ENCODE data around the gene SLC35E4. TPM values are rescaled to one million over a fixed set of nuclear protein-coding genes. Genes with fewer than 3 reads are reported as not detected.

SLC35E4 gene
- total and polyA plus RNA-seq, 9 of the 15 experiments (the other 6 are each of a cell fraction or from before 2014, with no cell fraction given), result 0.06 to 2.3 (median 0.86) TPM; not detected in 1

DNA sequence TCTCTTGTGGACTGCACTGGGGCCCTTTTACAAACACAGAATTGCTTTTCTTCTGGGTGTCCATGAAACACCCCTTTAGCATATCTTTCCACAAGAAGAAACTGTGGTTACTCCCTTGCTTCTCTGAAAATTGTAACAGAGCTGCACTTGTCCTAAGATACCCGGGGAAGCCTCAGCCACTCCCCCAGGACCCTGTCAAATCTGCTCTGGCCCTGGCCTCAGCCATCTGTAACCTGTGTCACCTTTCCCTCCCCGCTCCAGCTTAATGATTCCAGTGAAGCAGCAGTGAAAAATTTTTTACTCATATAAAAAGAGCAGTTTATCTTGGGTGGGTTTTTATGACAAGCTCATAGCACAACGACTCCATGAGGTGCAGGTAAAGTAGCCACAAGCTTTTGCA lies 35.5 kb downstream of the SLC35E4 start:
- TF ChIP-seq ESRRB (CRISPR knock-in tag; IDR thresholded peaks at IDR 0.05; ENCODE audit: borderline replicate concordance), result no peak
- TF ChIP-seq, protein P1, sequence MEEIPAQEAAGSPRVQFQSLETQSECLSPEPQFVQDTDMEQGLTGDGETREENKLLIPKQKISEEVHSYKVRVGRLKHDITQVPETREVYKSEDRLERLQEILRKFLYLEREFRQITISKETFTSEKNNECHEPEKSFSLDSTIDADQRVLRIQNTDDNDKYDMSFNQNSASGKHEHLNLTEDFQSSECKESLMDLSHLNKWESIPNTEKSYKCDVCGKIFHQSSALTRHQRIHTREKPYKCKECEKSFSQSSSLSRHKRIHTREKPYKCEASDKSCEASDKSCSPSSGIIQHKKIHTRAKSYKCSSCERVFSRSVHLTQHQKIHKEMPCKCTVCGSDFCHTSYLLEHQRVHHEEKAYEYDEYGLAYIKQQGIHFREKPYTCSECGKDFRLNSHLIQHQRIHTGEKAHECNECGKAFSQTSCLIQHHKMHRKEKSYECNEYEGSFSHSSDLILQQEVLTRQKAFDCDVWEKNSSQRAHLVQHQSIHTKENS (CRISPR knock-in tag; IDR thresholded peaks at IDR 0.05), result no peak
- TF ChIP-seq, protein P2, sequence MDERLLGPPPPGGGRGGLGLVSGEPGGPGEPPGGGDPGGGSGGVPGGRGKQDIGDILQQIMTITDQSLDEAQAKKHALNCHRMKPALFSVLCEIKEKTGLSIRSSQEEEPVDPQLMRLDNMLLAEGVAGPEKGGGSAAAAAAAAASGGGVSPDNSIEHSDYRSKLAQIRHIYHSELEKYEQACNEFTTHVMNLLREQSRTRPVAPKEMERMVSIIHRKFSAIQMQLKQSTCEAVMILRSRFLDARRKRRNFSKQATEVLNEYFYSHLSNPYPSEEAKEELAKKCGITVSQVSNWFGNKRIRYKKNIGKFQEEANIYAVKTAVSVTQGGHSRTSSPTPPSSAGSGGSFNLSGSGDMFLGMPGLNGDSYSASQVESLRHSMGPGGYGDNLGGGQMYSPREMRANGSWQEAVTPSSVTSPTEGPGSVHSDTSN (CRISPR knock-in tag; IDR thresholded peaks at IDR 0.05; ENCODE audit: low read depth), result no peak
- TF ChIP-seq, protein P2 (tag; conservative IDR thresholded peaks at IDR 0.05; ENCODE audit: low read depth), result no peak
- TF ChIP-seq PTRF (tag; IDR thresholded peaks at IDR 0.05), result no peak
- TF ChIP-seq BRF1 (IDR thresholded peaks at IDR 0.05; ENCODE audit: borderline replicate concordance, extremely low read depth, insufficient read length), result no peak
- TF ChIP-seq CEBPB (tag; IDR thresholded peaks at IDR 0.05), result no peak
- no peak for TF ChIP-seq NR3C1 (CRISPR knock-in tag; IDR thresholded peaks at IDR 0.05)
- TF ChIP-seq SNIP1 (IDR thresholded peaks at IDR 0.05; ENCODE audit: low read depth), result no peak
- no peak for TF ChIP-seq MAFK (IDR thresholded peaks at IDR 0.05; ENCODE audit: low read length)
- no peak for TF ChIP-seq HIVEP1 (CRISPR knock-in tag; IDR thresholded peaks at IDR 0.05)
- TF ChIP-seq ZNF274 (IDR thresholded peaks at IDR 0.05; ENCODE audit: borderline replicate concordance, low read depth, low read length), result no peak
- TF ChIP-seq PHF8 (IDR thresholded peaks at IDR 0.05; ENCODE audit: borderline replicate concordance, low read length), result no peak
- TF ChIP-seq ZNF76 (CRISPR knock-in tag; IDR thresholded peaks at IDR 0.05; ENCODE audit: borderline replicate concordance), result no peak
- no peak for TF ChIP-seq ZBTB1 (CRISPR knock-in tag; IDR thresholded peaks at IDR 0.05; ENCODE audit: borderline replicate concordance, low read depth)
- no peak for TF ChIP-seq ATF1 (CRISPR knock-in tag; IDR thresholded peaks at IDR 0.05)
- no peak for TF ChIP-seq ATF1 (tag; IDR thresholded peaks at IDR 0.05)
- no peak for TF ChIP-seq GATAD2B (IDR thresholded peaks at IDR 0.05; ENCODE audit: borderline replicate concordance)
- no peak for TF ChIP-seq ILK (tag; IDR thresholded peaks at IDR 0.05; ENCODE audit: borderline replicate concordance, low read depth)
- no peak for TF ChIP-seq GTF2A2 (tag; IDR thresholded peaks at IDR 0.05)
- no peak for TF ChIP-seq ERF (CRISPR knock-in tag; IDR thresholded peaks at IDR 0.05)
- no peak for TF ChIP-seq CBX1 (IDR thresholded peaks at IDR 0.05; ENCODE audit: low read depth)
- in situ Hi-C loops (cut with MboI), result no loop called here
- POLR2A ChIA-PET, result no interaction called here
- Histone ChIP-seq H3K36me3 (ENCODE audit: control insufficient read depth, insufficient read depth, low read length) (no peaks in the 10 kb centered on the region), H3K79me2 (ENCODE audit: control insufficient read depth, insufficient read depth, low read length) (no peaks in the 10 kb centered on the region), H4K20me1 (replicated peaks; ENCODE audit: control insufficient read depth, insufficient read depth, low read length) (no peaks in the 10 kb centered on the region), H3K9ac (ENCODE audit: insufficient read depth in 1 of 2, low read depth in 2 of 2, low read length in 2 of 2) (no peak overlapping the region), H3K9me1 (ENCODE audit: control insufficient read depth, insufficient read depth, low read length) (no peaks in the 10 kb centered on the region), H3K4me1 (replicated peaks in 1 of 2; ENCODE audit: control insufficient read depth in 2 of 2, insufficient read depth in 2 of 2, low read length in 2 of 2) (peaks cover 24 to 27% of the 10 kb centered on the region in 2 experiments; a peak in 4 of 5 replicates), H3K4me2 (ENCODE audit: insufficient read depth, low read length) (no peak overlapping the region), H2AFZ (ENCODE audit: low read depth, low read length) (no peak overlapping the region), H3K4me3 (no peak overlapping the region), H3K27me3 (ENCODE audit: control insufficient read depth in 2 of 2, insufficient read depth in 2 of 2, low read length in 2 of 2) (no peaks in the 10 kb centered on the region), H3K27ac (ENCODE audit: extremely low read depth, low read depth, low read length) (no peak overlapping the region), H3K9me3 (replicated peaks; ENCODE audit: control insufficient read depth, insufficient read depth, low read depth, low read length) (no peaks in the 10 kb centered on the region)
- CTCF ChIA-PET (ENCODE audit: low intra/inter-chr PET ratio), result no interaction called here
- ATAC-seq (no peak), DNase-seq (ENCODE audit: extremely low read depth in 1 of 4, low spot score in 3 of 4) (no peak), FAIRE-seq (no peak)
- intact Hi-C loops (cut with micrococcal nuclease), result no loop called here
- BruUV-seq (replicated peaks), result no TSS peak
- WGBS (ENCODE audit: insufficient coverage, low coverage, missing lambda C conversion rate), result 12% methylated on average over 3 of the region's 3 CpGs
